Measurements from ENCODE around the gene FMNL1.
"Not testable (repeated sequence)": the region's sequence is repeated elsewhere in the genome, so short reads cannot be mapped to it uniquely, and the experiment has no call there.

The FMNL1 gene

GRCh38 chr17:45221081-45222013, at the start of gene FMNL1:
Gene FMNL1 (plus strand): TSS chr17:45221885. CDS start chr17:45222125, 240 bp downstream.
- peak; percentile 64 for DNase-seq

GRCh38 chr17:45172232-45172540, 49.5 kb upstream of the FMNL1 start:
- DNase-seq = no peak

- peak; percentile 57 for DNase-seq
These were observed 49.0 kb upstream of the FMNL1 start for GRCh38 chr17:45172541-45173286.

GRCh38 chr17:45175759-45176115, 45.9 kb upstream of the FMNL1 start:
- DNase-seq = no peak

- DNase-seq = no peak
These were observed 44.1 kb upstream of the FMNL1 start for GRCh38 chr17:45177563-45177962.

GRCh38 chr17:45184144-45184543, 37.5 kb upstream of the FMNL1 start:
- DNase-seq = no peak

GRCh38 chr17:45186801-45187354, 34.8 kb upstream of the FMNL1 start:
- DNase-seq = no peak

GRCh38 chr17:45189009-45189408, 32.7 kb upstream of the FMNL1 start:
- DNase-seq = no peak

- no peak for DNase-seq
These were observed 31.0 kb upstream of the FMNL1 start for GRCh38 chr17:45190503-45191255.

GRCh38 chr17:45195424-45195823, 26.3 kb upstream of the FMNL1 start:
- no peak for DNase-seq

- DNase-seq = no peak
These were observed 24.6 kb upstream of the FMNL1 start for GRCh38 chr17:45197108-45197507.

- peak; percentile 92 for DNase-seq
These were observed 23.9 kb upstream of the FMNL1 start for GRCh38 chr17:45197555-45198334.

- no peak for DNase-seq
These were observed 21.0 kb upstream of the FMNL1 start for GRCh38 chr17:45200701-45201100.

- no peak for DNase-seq
These were observed 20.2 kb upstream of the FMNL1 start for GRCh38 chr17:45201457-45201856.

GRCh38 chr17:45201880-45202279, 19.8 kb upstream of the FMNL1 start:
- DNase-seq = not testable (repeated sequence)

GRCh38 chr17:45218895-45219661, 2.6 kb upstream of the FMNL1 start:
- DNase-seq = peak; percentile 88

GRCh38 chr17:45220079-45220478, 1.6 kb upstream of the FMNL1 start:
- DNase-seq = no peak

GRCh38 chr17:45222014-45222288, 266 bp downstream of the FMNL1 start:
- DNase-seq = no peak

- DNase-seq = peak; percentile 62
These were observed 757 bp downstream of the FMNL1 start for GRCh38 chr17:45222289-45222995.

GRCh38 chr17:45222996-45223538, 1.4 kb downstream of the FMNL1 start:
- no peak for DNase-seq
